HepG2 (cell line): ENCODE measurements around the gene DDX11. TPM values are rescaled to one million over a fixed set of nuclear protein-coding genes. Genes with fewer than 3 reads are reported as not detected.

Source experiments
- ATAC-seq: fragments of 200-7000 bp; cut with Tn5 transposase; 3 replicates; pipeline ENCODE4 v1.9.1; 2020; ENCODE audit warnings: mild to moderate bottlenecking, moderate library complexity
- BruUV-seq: library from RNA; stranded (reverse); fragments of 400-500 nt; replicated peaks from 2 replicates; lab custom pipeline; 2021; lab: Mats Ljungman, UMichigan
- CTCF ChIA-PET: fragments of 300-600 bp; formaldehyde crosslinking; extraction: SDS; loops from one replicate; lab custom pipeline; 2021; ENCODE audit warnings: low total read pairs, inconsistent platforms, low intra/inter-chr PET ratio; lab: Yijun Ruan, JAX
- POLR2A ChIA-PET: fragments of 350-600 bp; sonication (Branson Sonifier 250); formaldehyde crosslinking; loops from one replicate; lab custom pipeline; 2020; ENCODE audit warnings: antibody characterized with exemption, inconsistent platforms; lab: Yijun Ruan, JAX
- DNase-seq: peaks from one replicate; pipeline ENCODE4 v3.0.0-alpha.2; 2015; ENCODE audit warnings: low spot score
- FAIRE-seq: peaks from 3 replicates; lab custom pipeline; 2011; peaks lifted over from hg19 to GRCh38; lab: Jason Lieb, UNC
- H2AFZ ChIP-seq: one replicate; pipeline ENCODE4 v1.6.1; 2011; ENCODE audit warnings: low read length, inconsistent platforms
- H3K27ac ChIP-seq: fragments of 300-600 bp; 3 replicates; pipeline ENCODE4 v1.8.0; 2011; ENCODE audit warnings: mixed run types, mild to moderate bottlenecking, mixed read lengths, low read length, inconsistent platforms; ENCODE audit not compliant: insufficient read depth; ENCODE audit errors: extremely low read length
- H3K27me3 ChIP-seq, 2 experiments: fragments of 200-600 bp in 1 of 2; 2 replicates in 1 of 2; 3 replicates in 1 of 2; pipeline versions ENCODE4 v1.6.0 to v1.8.0; 2011; ENCODE audit warnings: low read length in 2 of 2, mild to moderate bottlenecking in 2 of 2, moderate library complexity in 2 of 2, inconsistent platforms in 1 of 2; ENCODE audit not compliant: insufficient read depth in 2 of 2, control insufficient read depth in 1 of 2
- H3K36me3 ChIP-seq, 2 experiments: fragments of 200-600 bp in 1 of 2; replicated peaks in 1 of 2; 2 replicates in 1 of 2; 3 replicates in 1 of 2; pipeline versions ENCODE4 v1.5.1 to v1.8.0; 2011; ENCODE audit warnings: low read length in 2 of 2, inconsistent platforms in 1 of 2; ENCODE audit not compliant: insufficient read depth in 2 of 2, control insufficient read depth in 1 of 2
- H3K4me1 ChIP-seq: 2 replicates; pipeline ENCODE4 v1.5.1; 2012; ENCODE audit warnings: low read length, inconsistent platforms; ENCODE audit not compliant: insufficient read depth
- H3K4me2 ChIP-seq: 2 replicates; pipeline ENCODE4 v1.6.0; 2011; ENCODE audit warnings: low read depth, low read length, inconsistent platforms
- H3K4me3 ChIP-seq, 3 experiments: fragments of 200-600 bp in 1 of 3; sonication (generic), shearing (Covaris generic) in 1 of 3; replicated peaks in 1 of 3; 2 replicates each; pipeline ENCODE4 v1.5.1; 2011 to 2016; ENCODE audit warnings: low read length in 3 of 3, inconsistent platforms in 2 of 3, low read depth in 2 of 3, mild to moderate bottlenecking in 2 of 3, control low read depth in 1 of 3, mixed read lengths in 1 of 3; ENCODE audit not compliant: insufficient read depth in 1 of 3
- H3K79me2 ChIP-seq: one replicate; pipeline ENCODE4 v1.6.1; 2011; ENCODE audit warnings: low read length, inconsistent platforms; ENCODE audit not compliant: insufficient read depth
- H3K9ac ChIP-seq: 2 replicates; pipeline ENCODE4 v1.6.0; 2011; ENCODE audit warnings: mild to moderate bottlenecking, low read depth, low read length, inconsistent platforms; ENCODE audit not compliant: insufficient read depth
- H3K9me3 ChIP-seq: 2 replicates; pipeline ENCODE4 v1.5.1; 2012; ENCODE audit warnings: mild to moderate bottlenecking, low read length
- H4K20me1 ChIP-seq: 2 replicates; pipeline ENCODE4 v1.6.0; 2011; ENCODE audit warnings: inconsistent platforms, mild to moderate bottlenecking, low read length, moderate library complexity; ENCODE audit not compliant: insufficient read depth
- GFI1 ChIP-seq: sonication (generic); formaldehyde crosslinking; IDR thresholded peaks from 2 replicates; pipeline ENCODE4 v1.5.0; 2020; ENCODE audit warnings: missing genetic modification reagents, mild to moderate bottlenecking, borderline replicate concordance
- KAT7 ChIP-seq: IDR thresholded peaks from 2 replicates; pipeline ENCODE4 v1.6.1; 2018; ENCODE audit warnings: borderline replicate concordance, missing compliant biosample characterization
- PPARG ChIP-seq: conservative IDR thresholded peaks from 2 replicates; pipeline ENCODE4 v1.6.1; 2016; ENCODE audit warnings: missing biosample characterization, missing genetic modification reagents
- RAD21 ChIP-seq: fragments of 450-650 bp; formaldehyde crosslinking; IDR thresholded peaks from 2 replicates; pipeline ENCODE4 v1.5.0; 2020; ENCODE audit warnings: mild to moderate bottlenecking
- XBP1 ChIP-seq: sonication (generic); formaldehyde crosslinking; IDR thresholded peaks from 2 replicates; pipeline ENCODE4 v1.5.0; 2020; ENCODE audit warnings: missing genetic modification reagents
- ZNF12 ChIP-seq: sonication (generic); formaldehyde crosslinking; IDR thresholded peaks from 2 replicates; pipeline ENCODE4 v1.5.0; 2020; ENCODE audit warnings: missing genetic modification reagents
- ZNF326 ChIP-seq: sonication (generic); formaldehyde crosslinking; IDR thresholded peaks from 2 replicates; pipeline ENCODE4 v1.4.0; 2020; ENCODE audit warnings: missing genetic modification reagents, borderline replicate concordance
- ZNF350 ChIP-seq: sonication (generic); formaldehyde crosslinking; IDR thresholded peaks from 2 replicates; pipeline ENCODE4 v1.4.0; 2020; ENCODE audit warnings: mild to moderate bottlenecking, low read depth, missing genetic modification reagents, borderline replicate concordance
- ZNF367 ChIP-seq: sonication (generic); formaldehyde crosslinking; IDR thresholded peaks from 2 replicates; pipeline ENCODE4 v1.4.0; 2020; ENCODE audit warnings: missing genetic modification reagents, borderline replicate concordance
- ZNF562 ChIP-seq: sonication (generic); formaldehyde crosslinking; IDR thresholded peaks from 2 replicates; pipeline ENCODE4 v1.8.0; 2022; ENCODE audit warnings: missing genetic modification reagents, borderline replicate concordance
- ZNF879 ChIP-seq: sonication (generic); formaldehyde crosslinking; IDR thresholded peaks from 2 replicates; pipeline ENCODE4 v1.8.1; 2023; ENCODE audit warnings: missing genetic modification reagents
- WGBS: methylation state at CpG from one replicate; pipeline ENCODE4 v1.1.6; 2017; ENCODE audit warnings: low lambda C conversion rate; 5-methylcytosine and 5-hydroxymethylcytosine counted together
- in situ Hi-C: cut with HindIII; loops from 2 replicates; pipeline ENCODE4 v1.10.0; 2017; ENCODE audit warnings: low pct_unique_long_range_greater_than_20kb; ENCODE audit not compliant: extremely low pct_ligation_motif_present
- intact Hi-C: fragments of 100-400 bp; cut with micrococcal nuclease; formaldehyde crosslinking; loops from one replicate; pipeline ENCODE4 v1.10.0; 2022; ENCODE audit not compliant: unreplicated experiment
- polyA plus RNA-seq, 8 experiments: library from polyadenylated mRNA; depleted of rRNA in 3 of 8; stranded (reverse) in 7 of 8; unstranded in 1 of 8; fragments of >200 nt; fragmentation: Illumina TruSeq in 4 of 8; extraction: Trizol in 4 of 8; gene quantifications; 2 replicates each; pipeline versions ENCODE4 v1.2.1 to v1.2.3, GENCODE V29; 2011 to 2016; ENCODE audit warnings: low read depth in 4 of 8, missing spikeins in 1 of 8, mixed read lengths in 1 of 8; ENCODE audit not compliant: insufficient read depth in 1 of 8
- total RNA-seq, 5 experiments: library from RNA; depleted of rRNA; stranded (reverse); fragments of >200 nt; fragmentation: Illumina TruSeq; extraction: Trizol; gene quantifications; 2 replicates each; pipeline ENCODE4 v1.2.3, GENCODE V29; 2016; ENCODE audit warnings: low read depth in 1 of 5
- TF ChIP-seq, protein P1 (sequence below): sonication (generic); formaldehyde crosslinking; IDR thresholded peaks from 2 replicates; pipeline ENCODE4 v1.4.0; 2020; ENCODE audit warnings: missing genetic modification reagents
- TF ChIP-seq, protein P2 (sequence below): sonication (generic); formaldehyde crosslinking; IDR thresholded peaks from 2 replicates; pipeline ENCODE4 v1.4.0; 2020; ENCODE audit warnings: missing genetic modification reagents
- TF ChIP-seq, protein P3 (sequence below): sonication (generic); formaldehyde crosslinking; IDR thresholded peaks from 2 replicates; pipeline ENCODE4 v1.5.0; 2020; ENCODE audit warnings: missing genetic modification reagents, mild to moderate bottlenecking, borderline replicate concordance
- TF ChIP-seq, protein P4 (sequence below): sonication (generic); formaldehyde crosslinking; IDR thresholded peaks from 2 replicates; pipeline ENCODE4 v1.5.1; 2020; ENCODE audit warnings: mild to moderate bottlenecking, missing genetic modification reagents, moderate library complexity

Gene DDX11
- total and polyA plus RNA-seq, 2 of the 13 experiments (the other 11 are each of a cell fraction or from before 2014, with no cell fraction given): 23.9 to 40.8 TPM

DNA sequence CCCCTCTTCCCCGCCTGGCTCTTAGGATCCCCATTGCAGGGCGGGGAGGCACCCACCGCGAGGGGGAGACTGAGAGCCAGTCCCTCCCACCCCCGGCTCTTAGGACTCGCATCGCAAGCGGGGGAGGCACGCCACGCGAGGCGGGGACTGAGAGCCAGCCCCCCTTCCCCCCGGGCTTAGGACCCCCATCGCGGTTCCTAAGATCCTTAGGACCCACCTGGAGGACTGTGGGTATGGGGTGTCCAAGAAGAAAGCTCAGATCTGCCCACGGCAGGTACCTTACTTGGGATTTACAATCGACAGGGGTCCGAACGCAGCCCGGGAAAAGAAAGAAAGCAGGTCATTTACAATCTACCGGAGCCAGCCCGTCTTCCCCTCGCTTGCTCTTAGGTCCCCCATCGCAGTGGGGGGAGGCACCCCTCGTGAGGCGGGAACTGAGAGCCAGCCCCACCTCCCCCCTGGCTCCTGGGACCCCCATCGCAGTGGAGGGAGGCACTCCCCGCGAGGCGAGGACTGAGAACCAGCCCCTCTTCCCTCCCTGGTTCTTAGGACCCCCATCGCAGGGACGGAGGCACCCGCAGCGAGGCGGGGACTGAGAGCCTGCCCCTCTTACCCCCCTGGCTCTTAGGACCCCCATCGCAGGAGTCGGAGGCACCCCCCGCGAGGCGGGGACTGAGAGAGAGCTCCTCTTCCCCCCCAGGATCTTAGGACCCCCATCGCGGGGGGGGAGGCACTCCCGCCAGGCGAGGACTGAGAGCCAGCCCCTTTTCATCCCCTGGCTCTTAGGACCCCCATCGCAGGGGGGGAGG lies 43.7 kb downstream of the DDX11 start:
- ATAC-seq (peak; percentile 95), DNase-seq (peak; percentile 12), FAIRE-seq (no peak)
- no peak overlapping the region for H2AFZ ChIP-seq
- in situ Hi-C loops (loop anchor here (10.0 kb wide), 1 partner anchor 117 kb away; no protein-coding TSS in a partner anchor), intact Hi-C loops (loop anchor here (2.0 kb wide), 2 partner anchors 121 to 131 kb away; no protein-coding TSS in a partner anchor)
- no peaks in the 10 kb centered on the region for H3K27me3 ChIP-seq
- no TSS peak for BruUV-seq
- WGBS: 9% methylated on average over 14 of the region's 45 CpGs
- H3K4me3 ChIP-seq: peak overlapping the region; percentile 30 to 69 (median 36); a peak in 5 of 6 replicates
- H3K9me3 ChIP-seq: no peaks in the 10 kb centered on the region
- no peak overlapping the region for H3K27ac ChIP-seq
- ChIA-PET POLR2A (no interaction called here), CTCF (interaction anchor here (1.3 to 1.5 kb wide), 2 partner anchors 122 to 154 kb away, joined by 3 to 4 read pairs; no protein-coding TSS in a partner anchor)
- H3K4me1 ChIP-seq: peaks cover 6% of the 10 kb centered on the region; the same call in 1 of the 2 replicates
- H3K4me2 ChIP-seq: peak overlapping the region; percentile 77
- no peaks in the 10 kb centered on the region for H3K36me3 ChIP-seq
- H3K9ac ChIP-seq: peak overlapping the region; percentile 46
- H3K79me2 ChIP-seq: no peaks in the 10 kb centered on the region
- no peaks in the 10 kb centered on the region for H4K20me1 ChIP-seq
- TF ChIP-seq KAT7 (no peak), GFI1 (no peak), ZNF562 (no peak), PPARG (CRISPR knock-in tag) (no peak), ZNF326 (CRISPR knock-in tag) (no peak), XBP1 (CRISPR knock-in tag) (no peak), ZNF367 (CRISPR knock-in tag) (no peak), ZNF350 (CRISPR knock-in tag) (no peak), ZNF12 (no peak), ZNF879 (CRISPR knock-in tag) (no peak), RAD21 (peak; percentile 42; the same call in 1 of the 2 replicates)
- TF ChIP-seq, protein P1, sequence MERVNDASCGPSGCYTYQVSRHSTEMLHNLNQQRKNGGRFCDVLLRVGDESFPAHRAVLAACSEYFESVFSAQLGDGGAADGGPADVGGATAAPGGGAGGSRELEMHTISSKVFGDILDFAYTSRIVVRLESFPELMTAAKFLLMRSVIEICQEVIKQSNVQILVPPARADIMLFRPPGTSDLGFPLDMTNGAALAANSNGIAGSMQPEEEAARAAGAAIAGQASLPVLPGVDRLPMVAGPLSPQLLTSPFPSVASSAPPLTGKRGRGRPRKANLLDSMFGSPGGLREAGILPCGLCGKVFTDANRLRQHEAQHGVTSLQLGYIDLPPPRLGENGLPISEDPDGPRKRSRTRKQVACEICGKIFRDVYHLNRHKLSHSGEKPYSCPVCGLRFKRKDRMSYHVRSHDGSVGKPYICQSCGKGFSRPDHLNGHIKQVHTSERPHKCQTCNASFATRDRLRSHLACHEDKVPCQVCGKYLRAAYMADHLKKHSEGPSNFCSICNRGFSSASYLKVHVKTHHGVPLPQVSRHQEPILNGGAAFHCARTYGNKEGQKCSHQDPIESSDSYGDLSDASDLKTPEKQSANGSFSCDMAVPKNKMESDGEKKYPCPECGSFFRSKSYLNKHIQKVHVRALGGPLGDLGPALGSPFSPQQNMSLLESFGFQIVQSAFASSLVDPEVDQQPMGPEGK (CRISPR knock-in tag): peak; percentile 47; the same call in 1 of the 2 replicates
- TF ChIP-seq, protein P2, sequence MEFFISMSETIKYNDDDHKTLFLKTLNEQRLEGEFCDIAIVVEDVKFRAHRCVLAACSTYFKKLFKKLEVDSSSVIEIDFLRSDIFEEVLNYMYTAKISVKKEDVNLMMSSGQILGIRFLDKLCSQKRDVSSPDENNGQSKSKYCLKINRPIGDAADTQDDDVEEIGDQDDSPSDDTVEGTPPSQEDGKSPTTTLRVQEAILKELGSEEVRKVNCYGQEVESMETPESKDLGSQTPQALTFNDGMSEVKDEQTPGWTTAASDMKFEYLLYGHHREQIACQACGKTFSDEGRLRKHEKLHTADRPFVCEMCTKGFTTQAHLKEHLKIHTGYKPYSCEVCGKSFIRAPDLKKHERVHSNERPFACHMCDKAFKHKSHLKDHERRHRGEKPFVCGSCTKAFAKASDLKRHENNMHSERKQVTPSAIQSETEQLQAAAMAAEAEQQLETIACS: no peak
- TF ChIP-seq, protein P3, sequence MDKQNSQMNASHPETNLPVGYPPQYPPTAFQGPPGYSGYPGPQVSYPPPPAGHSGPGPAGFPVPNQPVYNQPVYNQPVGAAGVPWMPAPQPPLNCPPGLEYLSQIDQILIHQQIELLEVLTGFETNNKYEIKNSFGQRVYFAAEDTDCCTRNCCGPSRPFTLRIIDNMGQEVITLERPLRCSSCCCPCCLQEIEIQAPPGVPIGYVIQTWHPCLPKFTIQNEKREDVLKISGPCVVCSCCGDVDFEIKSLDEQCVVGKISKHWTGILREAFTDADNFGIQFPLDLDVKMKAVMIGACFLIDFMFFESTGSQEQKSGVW: no peak
- TF ChIP-seq, protein P4, sequence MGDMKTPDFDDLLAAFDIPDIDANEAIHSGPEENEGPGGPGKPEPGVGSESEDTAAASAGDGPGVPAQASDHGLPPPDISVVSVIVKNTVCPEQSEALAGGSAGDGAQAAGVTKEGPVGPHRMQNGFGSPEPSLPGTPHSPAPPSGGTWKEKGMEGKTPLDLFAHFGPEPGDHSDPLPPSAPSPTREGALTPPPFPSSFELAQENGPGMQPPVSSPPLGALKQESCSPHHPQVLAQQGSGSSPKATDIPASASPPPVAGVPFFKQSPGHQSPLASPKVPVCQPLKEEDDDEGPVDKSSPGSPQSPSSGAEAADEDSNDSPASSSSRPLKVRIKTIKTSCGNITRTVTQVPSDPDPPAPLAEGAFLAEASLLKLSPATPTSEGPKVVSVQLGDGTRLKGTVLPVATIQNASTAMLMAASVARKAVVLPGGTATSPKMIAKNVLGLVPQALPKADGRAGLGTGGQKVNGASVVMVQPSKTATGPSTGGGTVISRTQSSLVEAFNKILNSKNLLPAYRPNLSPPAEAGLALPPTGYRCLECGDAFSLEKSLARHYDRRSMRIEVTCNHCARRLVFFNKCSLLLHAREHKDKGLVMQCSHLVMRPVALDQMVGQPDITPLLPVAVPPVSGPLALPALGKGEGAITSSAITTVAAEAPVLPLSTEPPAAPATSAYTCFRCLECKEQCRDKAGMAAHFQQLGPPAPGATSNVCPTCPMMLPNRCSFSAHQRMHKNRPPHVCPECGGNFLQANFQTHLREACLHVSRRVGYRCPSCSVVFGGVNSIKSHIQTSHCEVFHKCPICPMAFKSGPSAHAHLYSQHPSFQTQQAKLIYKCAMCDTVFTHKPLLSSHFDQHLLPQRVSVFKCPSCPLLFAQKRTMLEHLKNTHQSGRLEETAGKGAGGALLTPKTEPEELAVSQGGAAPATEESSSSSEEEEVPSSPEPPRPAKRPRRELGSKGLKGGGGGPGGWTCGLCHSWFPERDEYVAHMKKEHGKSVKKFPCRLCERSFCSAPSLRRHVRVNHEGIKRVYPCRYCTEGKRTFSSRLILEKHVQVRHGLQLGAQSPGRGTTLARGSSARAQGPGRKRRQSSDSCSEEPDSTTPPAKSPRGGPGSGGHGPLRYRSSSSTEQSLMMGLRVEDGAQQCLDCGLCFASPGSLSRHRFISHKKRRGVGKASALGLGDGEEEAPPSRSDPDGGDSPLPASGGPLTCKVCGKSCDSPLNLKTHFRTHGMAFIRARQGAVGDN (CRISPR knock-in tag): peak; percentile 25; the same call in 1 of the 2 replicates
